ENCODE measurements around the gene CCDC178.
"Not testable (repeated sequence)": the region's sequence is repeated elsewhere in the genome, so short reads cannot be mapped to it uniquely, and the experiment has no call there.

DNA sequence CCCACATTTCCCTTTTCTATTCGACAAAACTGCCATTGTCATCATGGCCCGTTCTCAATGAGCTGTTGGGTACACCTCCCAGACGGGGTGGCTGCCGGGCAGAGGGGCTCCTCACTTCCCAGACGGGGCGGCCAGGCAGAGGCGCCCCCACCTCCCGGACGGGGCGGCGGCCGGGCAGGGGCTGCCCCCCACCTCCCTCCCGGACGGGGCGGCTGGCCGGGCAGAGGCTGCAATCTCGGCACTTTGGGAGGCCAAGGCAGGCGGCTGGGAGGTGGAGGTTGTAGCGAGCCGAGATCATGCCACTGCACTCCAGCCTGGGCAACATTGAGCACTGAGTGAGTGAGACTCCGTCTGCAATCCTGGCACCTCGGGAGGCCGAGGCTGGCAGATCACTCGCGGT is 292.7 kb downstream of the CCDC178 start:
- TF ChIP-seq, protein P1, sequence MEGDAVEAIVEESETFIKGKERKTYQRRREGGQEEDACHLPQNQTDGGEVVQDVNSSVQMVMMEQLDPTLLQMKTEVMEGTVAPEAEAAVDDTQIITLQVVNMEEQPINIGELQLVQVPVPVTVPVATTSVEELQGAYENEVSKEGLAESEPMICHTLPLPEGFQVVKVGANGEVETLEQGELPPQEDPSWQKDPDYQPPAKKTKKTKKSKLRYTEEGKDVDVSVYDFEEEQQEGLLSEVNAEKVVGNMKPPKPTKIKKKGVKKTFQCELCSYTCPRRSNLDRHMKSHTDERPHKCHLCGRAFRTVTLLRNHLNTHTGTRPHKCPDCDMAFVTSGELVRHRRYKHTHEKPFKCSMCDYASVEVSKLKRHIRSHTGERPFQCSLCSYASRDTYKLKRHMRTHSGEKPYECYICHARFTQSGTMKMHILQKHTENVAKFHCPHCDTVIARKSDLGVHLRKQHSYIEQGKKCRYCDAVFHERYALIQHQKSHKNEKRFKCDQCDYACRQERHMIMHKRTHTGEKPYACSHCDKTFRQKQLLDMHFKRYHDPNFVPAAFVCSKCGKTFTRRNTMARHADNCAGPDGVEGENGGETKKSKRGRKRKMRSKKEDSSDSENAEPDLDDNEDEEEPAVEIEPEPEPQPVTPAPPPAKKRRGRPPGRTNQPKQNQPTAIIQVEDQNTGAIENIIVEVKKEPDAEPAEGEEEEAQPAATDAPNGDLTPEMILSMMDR (conservative IDR thresholded peaks at IDR 0.05), result not testable (repeated sequence)
- TF ChIP-seq EZH2 (IDR thresholded peaks at IDR 0.05; ENCODE audit: low read depth), result not testable (repeated sequence)

Data from PC-9 (cell line).